HG02642 (cell line): ENCODE data around the gene CDC42BPG.
A peak's percentile ranks its signal among the peaks of the same experiment; 100 is the strongest.

ENCODE experiments used
- ATAC-seq: cut with Tn5 transposase; IDR thresholded peaks from one replicate; pipeline ENCODE4 v1.9.1; 2021; ENCODE audit warnings: mild to moderate bottlenecking; ENCODE audit not compliant: unreplicated experiment, poor library complexity

The CDC42BPG gene

DNA sequence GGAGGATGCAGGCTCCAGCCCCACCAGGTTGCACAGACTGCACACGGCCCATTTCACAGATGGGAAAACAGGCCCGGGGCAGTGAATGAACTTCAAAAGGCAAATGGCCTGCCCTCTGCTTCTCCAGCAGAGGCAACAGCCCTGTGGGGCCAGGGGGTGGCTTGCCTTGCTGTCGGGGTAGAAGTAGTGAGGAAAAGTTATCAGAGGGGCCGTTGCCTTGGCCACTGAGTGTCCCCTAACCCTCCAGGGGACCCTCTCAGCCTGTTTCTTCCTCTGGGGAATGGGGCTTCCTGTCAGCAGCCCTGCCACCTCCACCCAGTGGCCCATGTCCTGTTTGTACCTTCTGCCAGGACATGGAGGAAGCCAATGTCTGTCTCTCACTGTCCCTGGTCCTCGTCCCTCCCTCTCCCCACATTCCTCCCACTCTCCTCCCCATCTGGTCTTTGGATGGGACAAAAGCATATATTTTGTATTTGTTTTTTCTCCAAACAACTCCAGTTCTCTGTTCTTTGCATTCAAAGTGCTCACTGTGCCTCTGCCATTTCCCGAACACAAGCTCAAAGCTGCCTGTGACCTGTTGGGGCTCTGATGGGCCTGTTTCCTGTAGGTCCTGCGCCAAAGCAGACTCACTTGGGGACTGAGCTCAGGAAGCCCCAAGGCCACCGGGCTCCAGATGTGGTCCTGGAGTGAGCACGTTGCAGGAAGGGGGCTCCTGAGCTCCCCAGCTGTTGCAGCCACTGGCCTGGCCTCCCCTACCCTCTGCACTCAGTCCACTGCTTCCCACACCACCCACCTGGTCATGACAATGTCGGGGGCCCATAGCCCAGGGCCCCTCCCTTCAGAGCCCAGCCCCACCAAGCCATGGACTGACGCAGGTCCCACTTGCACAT is 50.9 kb downstream of the CDC42BPG start:
- no peak for ATAC-seq

DNA sequence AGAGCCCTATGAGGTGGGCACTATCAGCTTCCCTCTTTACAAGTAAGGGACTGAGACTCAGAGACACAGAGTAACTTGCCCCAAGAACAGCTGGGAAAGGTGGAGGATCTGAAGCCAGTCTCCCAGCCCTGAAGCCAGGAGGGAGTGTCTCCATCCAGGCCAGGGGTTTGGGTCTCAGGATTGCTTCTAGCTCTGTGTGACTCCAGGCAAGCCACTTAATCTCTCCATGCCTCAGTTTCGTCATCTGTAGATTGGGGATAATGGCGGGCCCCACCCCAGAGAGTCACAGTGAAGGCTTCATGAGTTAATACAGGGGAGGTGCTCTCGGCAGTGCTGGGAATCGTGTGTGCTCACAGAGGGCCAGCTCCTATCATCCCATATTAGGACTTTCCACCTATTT is 52.0 kb downstream of the CDC42BPG start:
- no peak for ATAC-seq

DNA sequence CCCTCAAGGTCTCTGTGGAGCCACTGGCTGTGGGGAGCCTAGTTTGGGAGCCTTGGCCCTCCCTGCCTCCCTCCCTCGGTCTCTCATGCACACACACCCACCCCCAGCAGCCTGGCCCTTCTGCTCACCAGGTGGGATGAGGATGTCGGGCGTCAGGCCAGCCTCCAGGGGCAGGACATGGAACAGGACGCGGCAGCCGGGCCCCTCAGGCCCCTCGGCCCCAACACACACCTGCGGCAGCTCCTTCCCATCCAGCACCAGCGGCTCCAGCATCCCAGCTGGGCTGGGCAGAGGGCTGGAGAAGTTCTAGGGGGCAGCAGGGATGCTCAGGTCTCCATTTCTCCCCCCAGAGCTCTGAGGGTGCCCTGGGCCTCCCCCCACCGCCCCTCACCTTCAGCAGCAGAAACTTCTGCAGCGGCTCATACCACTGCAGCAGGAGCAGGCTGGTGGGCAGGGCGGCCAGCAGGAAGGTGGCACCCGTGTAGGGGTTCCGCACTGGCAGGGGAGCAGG is 52.6 kb downstream of the CDC42BPG start:
- ATAC-seq: no peak

DNA sequence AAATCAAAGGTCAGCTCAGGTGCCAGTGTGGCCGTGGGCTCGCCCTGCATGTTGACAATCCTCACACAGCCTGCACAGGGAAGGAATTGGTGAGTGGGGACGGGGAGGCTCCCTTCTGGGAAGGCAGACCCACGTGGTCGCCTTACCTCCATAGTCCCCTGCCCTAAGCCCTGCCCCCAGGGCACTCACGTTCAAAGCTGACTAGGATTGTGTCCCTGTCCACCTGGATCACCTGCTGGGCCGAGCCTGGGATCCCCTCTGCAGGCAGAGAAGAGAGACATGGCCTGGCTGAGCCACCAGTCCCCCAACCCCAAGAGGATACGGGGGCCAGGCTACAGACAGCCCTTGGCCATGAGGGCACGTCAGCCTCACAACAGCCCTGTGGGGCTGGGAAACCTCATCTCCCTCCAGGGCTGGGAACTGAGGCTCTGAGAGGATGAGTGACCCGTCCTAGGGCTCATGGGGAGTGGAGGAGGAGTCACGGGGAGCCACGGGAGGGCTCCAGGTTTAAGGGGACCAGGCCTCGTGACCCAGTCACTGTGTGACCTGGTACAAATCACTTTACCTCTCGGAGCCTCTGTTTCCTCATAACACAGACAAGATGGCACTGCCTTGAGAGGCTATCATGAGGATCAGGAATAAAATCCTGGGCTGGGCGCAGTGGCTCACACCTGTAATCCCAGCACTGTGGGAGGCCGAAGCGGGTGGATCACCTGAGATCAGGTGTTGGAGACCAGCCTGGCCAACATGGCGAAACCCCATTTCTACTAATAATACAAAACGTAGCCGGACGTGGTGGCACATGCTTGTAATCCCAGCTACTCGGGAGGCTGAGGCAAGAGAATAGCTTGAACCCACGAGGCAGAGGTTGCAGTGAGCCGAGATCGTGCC is 54.0 kb downstream of the CDC42BPG start:
- no peak for ATAC-seq

DNA sequence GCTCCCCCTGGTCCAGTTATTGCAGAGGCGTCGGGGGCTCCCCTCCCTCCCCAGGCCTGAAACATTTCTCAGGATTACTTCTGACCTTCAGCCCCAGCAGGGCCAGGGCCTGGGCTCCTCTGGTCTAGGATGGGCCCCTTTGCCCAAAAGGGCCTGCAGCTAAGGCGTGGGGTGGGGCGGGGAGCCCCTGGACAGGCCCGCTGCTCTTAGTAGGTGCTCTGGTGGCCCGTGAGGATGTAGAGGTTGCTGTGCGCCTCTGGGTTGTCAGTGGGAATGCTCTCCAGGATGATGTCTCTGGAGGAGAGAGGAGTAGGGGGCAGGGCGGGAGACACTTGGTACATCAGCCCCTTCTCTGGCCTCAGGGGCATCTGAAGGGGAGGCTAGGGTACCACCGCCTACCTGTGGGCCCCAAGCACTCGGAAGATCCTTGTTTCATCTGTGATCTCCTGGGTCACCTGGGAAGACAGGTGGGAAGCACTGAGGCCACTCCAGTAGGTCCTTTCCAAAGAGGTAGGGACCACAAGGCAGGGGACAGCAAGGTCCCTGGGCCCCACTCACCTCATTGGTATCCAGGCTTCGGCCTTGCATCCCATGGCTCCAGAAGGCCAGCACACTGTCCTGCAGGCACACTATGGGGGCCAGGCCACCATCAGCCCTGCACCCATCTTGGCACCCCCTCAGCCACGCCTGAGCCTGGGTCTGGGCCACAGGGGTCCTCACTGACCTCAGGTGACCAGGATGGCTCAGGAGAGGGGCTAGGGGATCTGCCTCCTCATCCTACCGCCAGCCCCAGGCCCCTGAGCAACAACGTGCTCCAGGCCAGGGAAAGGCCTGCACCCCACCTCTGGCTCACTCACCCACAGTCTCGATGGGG is 54.9 kb downstream of the CDC42BPG start:
- ATAC-seq: no peak

DNA sequence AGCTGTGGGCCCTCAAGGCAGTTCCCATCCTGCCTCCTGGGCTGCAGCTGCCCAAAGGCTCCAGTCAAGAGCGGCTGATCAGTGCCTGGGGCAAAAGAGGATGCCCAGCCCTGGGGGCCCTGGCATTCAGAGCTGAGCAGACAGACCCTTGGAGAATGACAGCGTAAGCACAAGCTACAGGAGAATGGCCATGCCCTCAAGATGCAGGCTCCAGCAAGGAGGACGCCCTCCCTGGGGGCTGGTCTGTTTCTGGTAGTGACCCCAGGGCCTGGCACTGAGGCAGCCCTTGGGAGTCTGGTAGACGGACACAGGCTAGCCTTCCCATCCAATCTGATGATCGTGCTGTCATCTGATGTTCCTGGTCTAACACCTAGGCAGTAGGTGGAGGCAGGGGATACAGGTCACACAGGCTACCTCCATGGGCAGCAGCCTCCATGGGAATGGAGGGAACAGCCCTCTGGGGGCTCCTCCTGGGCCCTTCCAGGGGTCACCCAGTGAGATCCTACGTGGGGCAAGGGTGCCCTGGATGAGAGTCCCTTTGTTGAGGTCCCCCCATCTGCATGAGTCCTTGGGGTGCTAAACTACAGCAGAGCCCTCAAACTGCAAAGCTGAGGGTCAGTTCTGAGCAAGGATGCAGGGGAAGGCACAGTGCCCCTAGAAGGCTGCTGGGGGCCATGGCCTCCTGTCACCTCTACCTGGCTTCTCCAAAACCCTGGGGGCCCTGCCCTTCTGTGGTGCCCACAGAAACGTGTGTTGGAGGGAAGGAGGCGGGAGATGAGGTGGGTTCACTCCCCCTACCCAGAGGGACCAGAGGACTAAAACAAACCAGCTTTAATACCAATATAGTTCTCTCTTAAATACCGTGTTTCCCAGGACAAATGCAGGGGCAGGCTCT is 55.9 kb downstream of the CDC42BPG start:
- ATAC-seq: no peak

DNA sequence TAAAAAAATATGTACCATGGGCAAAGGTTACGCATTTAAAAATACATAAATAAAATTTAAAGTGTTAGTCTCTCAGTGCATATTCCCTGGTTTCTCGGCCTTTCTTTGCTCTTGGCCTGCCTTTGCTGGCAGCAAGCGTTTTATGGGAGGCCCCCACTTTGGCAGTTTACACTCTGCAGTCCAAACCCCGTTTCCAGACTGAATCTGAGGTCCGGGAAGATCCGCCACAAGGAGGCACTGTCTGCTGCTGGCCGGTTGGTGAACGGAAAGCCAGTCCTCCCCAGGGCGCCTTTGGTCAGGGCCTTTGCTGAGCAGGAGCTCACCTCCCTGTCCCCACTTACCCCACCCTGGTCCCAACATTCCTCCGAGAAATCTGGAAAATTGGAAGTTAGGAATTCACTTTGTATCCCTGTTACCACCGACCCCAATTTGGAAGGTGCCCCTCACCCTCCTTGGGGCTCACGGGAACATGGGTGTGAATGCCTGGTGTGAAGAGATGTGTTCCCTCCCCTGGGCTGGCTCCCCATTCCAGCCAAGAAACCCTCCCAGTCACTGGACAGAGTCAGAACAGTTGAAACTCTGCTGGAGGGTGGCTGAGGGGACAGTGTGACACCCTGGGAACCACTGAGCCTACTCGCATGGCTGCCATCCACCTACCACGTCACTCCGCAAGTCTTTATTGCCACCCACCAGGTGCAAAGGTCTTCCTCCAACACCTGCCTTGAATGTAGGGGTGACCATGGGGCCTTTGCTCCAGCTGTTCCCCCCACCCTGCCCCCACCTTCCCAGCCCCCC is 56.7 kb downstream of the CDC42BPG start:
- ATAC-seq: no peak

DNA sequence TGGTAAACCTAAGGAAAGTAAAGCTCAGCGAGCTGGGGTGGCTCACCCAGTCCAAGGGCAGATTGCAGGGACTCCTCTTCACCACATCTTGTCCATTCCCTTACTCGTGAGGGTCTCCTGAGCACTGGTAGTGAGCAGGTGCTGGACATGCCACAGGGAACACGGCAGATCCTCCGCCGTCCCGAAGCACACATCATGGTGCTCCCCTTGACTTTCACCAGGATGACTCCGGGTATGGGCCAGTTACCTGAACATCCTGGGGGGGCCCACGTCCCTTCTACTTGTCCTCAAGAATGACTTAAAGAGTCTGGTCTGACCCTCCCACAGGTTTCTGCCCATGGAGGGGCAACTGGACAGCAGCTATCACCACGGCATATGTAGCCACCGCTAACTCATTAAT is 58.1 kb downstream of the CDC42BPG start:
- no peak for ATAC-seq

DNA sequence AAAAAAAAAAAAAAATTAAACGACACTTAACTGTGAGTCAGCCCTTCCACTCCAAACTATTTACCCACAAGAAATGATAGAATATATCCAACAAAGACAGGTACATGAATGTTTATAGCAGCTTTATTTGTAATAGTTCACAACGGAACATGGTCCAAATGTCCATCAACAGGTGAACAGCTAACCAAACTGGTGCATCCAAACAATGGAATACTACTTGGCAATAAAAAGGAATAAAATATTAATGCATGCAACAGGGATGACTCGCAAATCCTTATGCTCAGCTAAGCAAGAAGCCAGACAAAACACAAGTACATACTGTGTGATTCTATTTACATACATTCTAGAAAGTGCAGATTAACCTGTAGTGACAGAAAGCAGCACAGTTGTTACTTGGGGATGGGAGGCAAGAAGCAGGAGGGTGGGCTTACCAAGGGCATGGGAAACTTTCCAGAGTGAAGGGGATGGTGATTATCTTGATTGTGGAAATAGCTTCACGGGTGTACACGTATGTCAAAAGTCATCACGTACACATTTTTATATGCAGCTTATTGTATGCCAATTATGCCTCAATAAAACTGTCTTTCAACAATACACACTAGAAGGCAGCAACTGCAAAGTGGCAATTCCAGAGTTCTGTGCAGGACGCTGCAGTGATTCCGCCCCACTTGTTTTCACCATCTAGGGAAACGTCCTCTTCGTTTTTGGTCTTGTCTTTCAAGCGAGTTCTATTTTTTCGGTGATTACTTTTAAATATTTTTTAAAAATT is 59.5 kb downstream of the CDC42BPG start:
- no peak for ATAC-seq

DNA sequence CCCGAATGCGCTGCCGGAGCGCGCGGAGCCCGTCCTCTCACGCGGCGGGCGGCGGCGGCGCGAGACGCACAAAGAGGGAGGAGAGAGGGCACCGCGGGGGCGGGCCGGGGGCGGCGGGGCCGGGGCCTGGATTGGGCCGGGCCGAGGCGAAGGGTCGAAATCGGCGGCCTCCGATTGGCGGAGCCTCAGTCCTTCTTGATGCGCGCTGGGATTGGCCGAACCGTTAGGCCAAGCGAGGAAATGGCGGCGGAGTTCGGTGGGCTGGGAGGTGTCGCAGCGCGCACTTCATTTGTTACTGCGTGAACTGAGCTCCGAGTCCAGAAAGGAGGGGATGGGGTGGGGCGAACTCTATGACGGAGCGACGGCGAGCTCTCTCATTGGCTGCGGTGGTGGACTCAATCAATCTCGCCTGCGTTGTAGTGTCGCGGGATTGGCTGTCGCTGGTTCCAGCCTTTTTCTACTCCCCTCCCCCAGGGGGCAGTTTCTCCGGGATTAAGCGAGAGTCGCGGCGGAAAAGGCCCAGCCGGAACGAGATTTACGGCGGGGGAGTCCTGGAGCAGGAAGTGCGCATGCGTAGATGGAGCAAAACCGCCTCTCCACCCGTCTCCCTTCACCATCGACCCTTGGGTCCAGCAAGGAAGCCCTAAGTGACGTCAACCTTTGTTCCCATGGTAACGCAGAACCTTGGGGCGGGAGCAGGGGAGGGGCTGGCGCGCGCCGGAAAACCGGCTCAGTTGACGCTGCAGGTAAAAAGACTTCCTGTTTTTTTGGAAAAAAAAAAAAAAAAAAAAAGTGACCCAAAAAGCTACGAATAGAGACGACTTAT is 65.8 kb downstream of the CDC42BPG start, which contains the start of gene SF1:
SF1 (minus strand) TSS at position 70 of the 826 bp plus-strand sequence. CDS start 150 bp downstream, outside the sequence.
- ATAC-seq: peak; percentile 81

DNA sequence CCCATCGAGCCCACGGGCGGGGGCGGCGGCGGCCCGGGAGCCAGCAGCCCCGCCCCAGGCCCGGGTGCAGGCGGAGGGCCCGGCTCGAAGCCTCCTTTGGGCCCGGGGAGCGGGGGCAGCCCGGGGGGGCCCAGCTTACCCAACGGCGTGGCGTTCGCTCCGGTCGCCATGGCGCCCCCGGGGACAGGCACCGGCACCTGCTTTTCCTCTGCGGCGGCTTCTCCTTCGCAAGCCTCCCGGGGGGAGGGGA is 66.3 kb downstream of the CDC42BPG start:
- ATAC-seq: peak; percentile 20

DNA sequence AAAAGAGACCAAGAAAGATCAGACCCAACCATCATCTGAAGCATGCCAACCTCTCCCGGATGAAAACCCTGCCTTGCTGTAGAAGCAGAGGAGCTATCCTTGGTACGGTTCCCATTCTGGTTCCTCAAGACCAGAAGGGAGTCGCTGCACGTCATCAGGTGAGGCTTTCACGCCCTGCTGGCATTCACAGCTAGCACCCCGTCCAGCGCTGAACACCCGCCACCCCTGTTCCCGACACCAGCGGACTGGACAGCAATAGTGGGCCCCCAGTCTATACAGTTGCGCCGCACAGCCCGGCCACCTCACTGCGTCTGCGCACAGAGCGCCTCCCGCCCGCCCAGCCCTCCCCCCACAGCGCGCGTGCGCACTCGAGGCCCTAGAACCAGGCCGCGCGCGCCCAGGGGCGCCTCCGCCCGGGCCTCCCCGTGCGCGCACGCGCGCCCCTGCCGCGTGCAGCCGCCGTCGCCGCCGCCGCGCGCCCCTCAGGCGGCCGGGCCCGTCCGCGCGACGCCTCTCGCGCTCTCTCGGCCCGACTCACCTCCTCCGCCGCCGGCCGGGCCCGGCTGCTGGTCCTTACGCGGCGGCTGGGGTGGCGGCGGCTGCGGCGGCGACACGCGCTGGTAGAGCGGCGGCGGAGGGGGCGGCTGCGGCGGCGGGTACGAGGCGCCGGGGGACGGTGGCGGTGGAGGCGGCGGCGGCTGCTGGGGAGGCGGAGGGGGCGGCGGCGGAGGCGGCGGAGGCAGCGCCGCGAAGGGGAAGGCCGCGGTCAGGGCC is 66.8 kb downstream of the CDC42BPG start:
- ATAC-seq: peak; percentile 35

DNA sequence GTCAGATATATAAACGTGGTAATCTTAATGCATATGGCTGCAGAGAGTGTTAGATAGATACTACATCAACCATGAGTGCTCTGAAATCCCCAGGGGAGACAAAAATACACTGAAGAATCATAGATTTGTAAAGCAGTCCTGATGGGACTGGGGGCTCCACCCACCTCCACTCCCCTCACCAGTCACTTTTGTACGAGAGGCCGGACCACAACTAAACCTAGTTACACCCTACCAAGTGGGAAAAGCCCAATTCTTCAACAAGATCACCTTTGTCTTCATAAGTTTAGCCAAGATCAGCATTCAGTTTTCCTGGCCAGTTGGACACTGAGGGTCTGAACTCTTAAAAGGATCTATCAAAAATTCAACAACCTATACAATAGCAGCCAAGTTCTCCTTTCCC is 67.6 kb downstream of the CDC42BPG start:
- no peak for ATAC-seq

DNA sequence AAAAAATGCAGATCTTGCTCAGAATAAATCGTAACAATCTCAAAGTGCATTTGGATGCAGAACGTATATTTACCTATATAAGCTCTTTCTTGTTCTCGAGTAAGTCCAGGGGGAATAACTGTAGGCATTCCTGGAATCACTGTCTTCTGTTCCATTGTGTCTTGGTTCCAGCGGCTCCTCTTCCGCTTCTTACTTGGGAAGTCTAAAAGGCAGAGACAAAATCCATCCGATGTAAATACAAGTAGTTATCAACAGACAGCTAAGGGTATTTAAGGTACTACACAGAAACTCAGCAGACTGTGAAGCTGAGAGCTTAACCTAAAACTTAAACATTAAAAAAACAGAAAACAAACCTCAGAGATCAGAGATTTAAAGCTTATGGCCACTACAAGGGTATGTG is 68.0 kb downstream of the CDC42BPG start:
- no peak for ATAC-seq

DNA sequence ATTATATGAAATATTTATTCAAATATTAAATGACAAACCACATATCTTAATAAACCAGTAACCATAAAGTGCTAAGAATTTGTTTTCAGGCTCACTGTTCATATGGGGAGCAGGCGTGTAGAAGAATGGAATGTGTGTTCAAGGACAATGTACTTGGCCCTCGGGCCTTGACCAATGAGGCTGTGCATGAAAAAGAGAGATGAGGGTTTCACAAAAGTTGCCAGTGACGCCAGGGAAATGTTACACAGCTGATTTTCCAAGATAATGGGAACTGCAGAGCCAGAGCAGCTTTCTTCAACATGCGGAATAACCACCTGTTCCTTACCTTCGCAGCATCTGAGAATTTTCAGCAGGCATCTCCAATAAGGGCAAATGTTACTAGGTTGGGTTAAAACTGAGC is 70.3 kb downstream of the CDC42BPG start:
- ATAC-seq: no peak
